Measurements from ENCODE around the gene PALD1. TPM values are rescaled to one million over a fixed set of nuclear protein-coding genes. Genes with fewer than 3 reads are reported as not detected.

PALD1 gene
- total and polyA plus RNA-seq, 9 of the 15 experiments (the other 6 are each of a cell fraction or from before 2014, with no cell fraction given) = 0.03 to 0.29 (median 0.09) TPM; not detected in 2

DNA sequence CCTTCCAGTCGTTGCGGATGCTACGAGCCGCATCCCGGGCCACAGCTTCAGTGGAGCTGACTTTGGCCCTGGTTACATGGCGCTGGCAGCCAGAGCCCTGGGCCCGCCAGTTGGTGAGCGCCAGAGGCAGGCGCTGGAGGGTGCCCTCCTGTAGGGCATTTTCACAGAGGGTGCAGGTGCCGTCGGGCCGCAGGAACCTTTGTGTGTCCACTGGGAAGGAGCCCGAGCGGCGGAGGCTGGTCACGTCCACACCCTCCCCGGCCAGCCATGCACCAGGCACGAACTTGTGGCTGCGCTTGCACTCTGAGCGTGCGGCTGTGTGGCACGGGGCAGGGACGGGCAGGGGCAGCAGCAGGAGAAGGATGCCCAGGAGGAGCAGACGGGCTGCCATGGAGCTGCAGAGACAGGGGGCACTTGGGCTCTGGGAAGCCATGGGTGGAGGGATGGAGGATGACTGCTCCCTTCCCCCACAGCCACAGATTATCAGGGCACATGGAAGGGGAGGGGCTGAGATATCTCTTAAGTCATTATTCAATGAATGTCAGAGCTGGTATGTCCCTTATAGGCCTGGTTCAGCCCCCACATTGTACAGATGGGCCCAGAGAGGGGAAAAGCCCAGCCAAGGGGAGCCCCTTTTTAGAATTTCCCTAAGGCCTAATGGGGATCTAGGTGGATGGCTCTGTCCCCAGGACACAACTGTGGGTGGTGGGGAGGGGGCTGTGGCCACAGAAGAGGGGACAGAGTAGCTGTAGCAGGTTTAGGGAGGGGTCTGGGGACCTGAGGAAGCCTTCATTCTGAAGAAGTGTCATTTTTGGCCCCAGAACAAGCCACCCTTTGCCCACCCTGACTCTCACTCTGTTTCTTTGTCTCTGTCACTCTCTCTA lies 122.2 kb downstream of the PALD1 start (continued):
- TF ChIP-seq ZFP30 (CRISPR knock-in tag; IDR thresholded peaks at IDR 0.05; ENCODE audit: borderline replicate concordance) (no peak), SMAD1 (IDR thresholded peaks at IDR 0.05; ENCODE audit: low read depth, low read length, partially characterized antibody) (no peak), PTTG1 (tag; IDR thresholded peaks at IDR 0.05; ENCODE audit: low read depth) (no peak), TCF3 (CRISPR knock-in tag; IDR thresholded peaks at IDR 0.05) (peak; percentile 25; the same call in 1 of the 2 replicates), BCLAF1 (IDR thresholded peaks at IDR 0.05; ENCODE audit: borderline replicate concordance in 1 of 2, control insufficient read depth in 1 of 2, low read depth in 2 of 2, low read length in 1 of 2) (no peak), CLOCK (CRISPR knock-in tag; IDR thresholded peaks at IDR 0.05; ENCODE audit: borderline replicate concordance) (no peak), PHF21A (IDR thresholded peaks at IDR 0.05; ENCODE audit: borderline replicate concordance, low read depth) (no peak), MXI1 (IDR thresholded peaks at IDR 0.05; ENCODE audit: low read depth, low read length) (no peak), SPI1 (IDR thresholded peaks at IDR 0.05; ENCODE audit: borderline replicate concordance, low read depth, low read length) (no peak), ZNF354B (CRISPR knock-in tag; IDR thresholded peaks at IDR 0.05) (no peak), HMG20A (CRISPR knock-in tag; conservative IDR thresholded peaks at IDR 0.05) (no peak), CHD2 (IDR thresholded peaks at IDR 0.05; ENCODE audit: low read depth, low read length) (peak; percentile 30; the same call in 1 of the 2 replicates), CBX8 (IDR thresholded peaks at IDR 0.05; ENCODE audit: borderline replicate concordance, extremely low read depth, low read depth, low read length, poor library complexity, severe bottlenecking) (no peak), GABPA (tag; conservative IDR thresholded peaks at IDR 0.05; ENCODE audit: low read depth) (no peak)
- TF ChIP-seq, protein P1, sequence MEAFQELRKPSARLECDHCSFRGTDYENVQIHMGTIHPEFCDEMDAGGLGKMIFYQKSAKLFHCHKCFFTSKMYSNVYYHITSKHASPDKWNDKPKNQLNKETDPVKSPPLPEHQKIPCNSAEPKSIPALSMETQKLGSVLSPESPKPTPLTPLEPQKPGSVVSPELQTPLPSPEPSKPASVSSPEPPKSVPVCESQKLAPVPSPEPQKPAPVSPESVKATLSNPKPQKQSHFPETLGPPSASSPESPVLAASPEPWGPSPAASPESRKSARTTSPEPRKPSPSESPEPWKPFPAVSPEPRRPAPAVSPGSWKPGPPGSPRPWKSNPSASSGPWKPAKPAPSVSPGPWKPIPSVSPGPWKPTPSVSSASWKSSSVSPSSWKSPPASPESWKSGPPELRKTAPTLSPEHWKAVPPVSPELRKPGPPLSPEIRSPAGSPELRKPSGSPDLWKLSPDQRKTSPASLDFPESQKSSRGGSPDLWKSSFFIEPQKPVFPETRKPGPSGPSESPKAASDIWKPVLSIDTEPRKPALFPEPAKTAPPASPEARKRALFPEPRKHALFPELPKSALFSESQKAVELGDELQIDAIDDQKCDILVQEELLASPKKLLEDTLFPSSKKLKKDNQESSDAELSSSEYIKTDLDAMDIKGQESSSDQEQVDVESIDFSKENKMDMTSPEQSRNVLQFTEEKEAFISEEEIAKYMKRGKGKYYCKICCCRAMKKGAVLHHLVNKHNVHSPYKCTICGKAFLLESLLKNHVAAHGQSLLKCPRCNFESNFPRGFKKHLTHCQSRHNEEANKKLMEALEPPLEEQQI (IDR thresholded peaks at IDR 0.05) = no peak
- TF ChIP-seq, protein P2, sequence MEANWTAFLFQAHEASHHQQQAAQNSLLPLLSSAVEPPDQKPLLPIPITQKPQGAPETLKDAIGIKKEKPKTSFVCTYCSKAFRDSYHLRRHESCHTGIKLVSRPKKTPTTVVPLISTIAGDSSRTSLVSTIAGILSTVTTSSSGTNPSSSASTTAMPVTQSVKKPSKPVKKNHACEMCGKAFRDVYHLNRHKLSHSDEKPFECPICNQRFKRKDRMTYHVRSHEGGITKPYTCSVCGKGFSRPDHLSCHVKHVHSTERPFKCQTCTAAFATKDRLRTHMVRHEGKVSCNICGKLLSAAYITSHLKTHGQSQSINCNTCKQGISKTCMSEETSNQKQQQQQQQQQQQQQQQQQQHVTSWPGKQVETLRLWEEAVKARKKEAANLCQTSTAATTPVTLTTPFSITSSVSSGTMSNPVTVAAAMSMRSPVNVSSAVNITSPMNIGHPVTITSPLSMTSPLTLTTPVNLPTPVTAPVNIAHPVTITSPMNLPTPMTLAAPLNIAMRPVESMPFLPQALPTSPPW (CRISPR knock-in tag; IDR thresholded peaks at IDR 0.05) = peak; percentile 66
